HG03097 (cell line): ENCODE measurements around the gene MPZL3.

Source experiments
- ATAC-seq: cut with Tn5 transposase; IDR thresholded peaks from one replicate; pipeline ENCODE4 v1.9.1; 2021; ENCODE audit not compliant: unreplicated experiment, low FRiP score

MPZL3 gene

GRCh38 chr11:118265954-118266353 lies 13.8 kb upstream of the MPZL3 start:
- ATAC-seq: no peak

- no peak for ATAC-seq
These were observed 12.7 kb upstream of the MPZL3 start for GRCh38 chr11:118264569-118265465.

GRCh38 chr11:118263695-118264568 lies 11.8 kb upstream of the MPZL3 start, which contains the start of gene MPZL2:
Gene MPZL2 (minus strand): TSS chr11:118264297. CDS start chr11:118264153, 144 bp downstream.
- ATAC-seq: no peak

GRCh38 chr11:118263112-118263511 lies 10.9 kb upstream of the MPZL3 start:
- no peak for ATAC-seq

- no peak for ATAC-seq
These were observed 8.2 kb upstream of the MPZL3 start for GRCh38 chr11:118260353-118260752.

- ATAC-seq: no peak
These were observed 7.0 kb upstream of the MPZL3 start for GRCh38 chr11:118259138-118259537.

GRCh38 chr11:118258410-118258809 lies 6.2 kb upstream of the MPZL3 start:
- no peak for ATAC-seq

- ATAC-seq: no peak
These were observed 523 bp upstream of the MPZL3 start for GRCh38 chr11:118252688-118253087.

- ATAC-seq: no peak
These were observed 5.1 kb downstream of the MPZL3 start for GRCh38 chr11:118247041-118247440.

GRCh38 chr11:118245936-118246562 lies 6.1 kb downstream of the MPZL3 start:
- ATAC-seq: no peak

GRCh38 chr11:118243993-118244762 lies 8.0 kb downstream of the MPZL3 start:
- ATAC-seq: no peak

GRCh38 chr11:118243161-118243560 lies 9.0 kb downstream of the MPZL3 start:
- ATAC-seq: no peak

- no peak for ATAC-seq
These were observed 10.4 kb downstream of the MPZL3 start for GRCh38 chr11:118241764-118242098.

GRCh38 chr11:118240999-118241763 lies 11.0 kb downstream of the MPZL3 start:
- peak; percentile 66 for ATAC-seq

- no peak for ATAC-seq
These were observed 12.5 kb downstream of the MPZL3 start for GRCh38 chr11:118239509-118240205.

GRCh38 chr11:118238929-118239328 lies 13.2 kb downstream of the MPZL3 start:
- no peak for ATAC-seq

GRCh38 chr11:118238421-118238820 lies 13.7 kb downstream of the MPZL3 start:
- ATAC-seq: no peak

GRCh38 chr11:118236170-118236569 lies 16.0 kb downstream of the MPZL3 start:
- ATAC-seq: no peak

GRCh38 chr11:118234833-118235232 lies 17.3 kb downstream of the MPZL3 start:
- ATAC-seq: no peak
